Esophagus squamous epithelium (tissue), 5 donors: ENCODE data around the gene CDKL5. TPM values are rescaled to one million over a fixed set of nuclear protein-coding genes. Genes with fewer than 3 reads are reported as not detected.

Source experiments
- DNase-seq: peaks from one replicate; lab custom pipeline; 2025; lab: John Stamatoyannopoulos, UW
- H3K27ac ChIP-seq, 4 donors: fragments of 200-600 bp; sonication (generic); one replicate each; pipeline ENCODE4 v1.5.1; 2016 to 2019; ENCODE audit warnings: mild to moderate bottlenecking in 1 of 4
- H3K27me3 ChIP-seq, 4 donors: fragments of 200-600 bp; sonication (generic); 1 replicate in 3 of 4; 2 replicates in 1 of 4; pipeline versions ENCODE4 v1.5.1 to v1.6.0; 2017 to 2021; ENCODE audit warnings: antibody characterized with exemption in 1 of 4
- H3K36me3 ChIP-seq, 3 donors: fragments of 200-600 bp; sonication (generic); one replicate each; pipeline ENCODE4 v1.5.1; 2016 to 2019
- H3K4me1 ChIP-seq, 3 donors: fragments of 200-600 bp; sonication (generic); one replicate each; pipeline ENCODE4 v1.5.1; 2017 to 2019
- H3K4me3 ChIP-seq, 4 donors: fragments of 200-600 bp; sonication (generic); 1 replicate in 3 of 4; 2 replicates in 1 of 4; pipeline ENCODE4 v1.5.1; 2016 to 2019; ENCODE audit warnings: mild to moderate bottlenecking in 2 of 4, moderate library complexity in 1 of 4
- H3K9me3 ChIP-seq, 3 donors: fragments of 200-600 bp; sonication (generic); one replicate each; pipeline ENCODE4 v1.5.1; 2016 to 2019
- CTCF ChIP-seq, 6 experiments: fragments of 450-650 bp in 4 of 6; fragments of 200-600 bp in 2 of 6; sonication (generic) in 2 of 6; IDR thresholded peaks; one replicate each; pipeline ENCODE4 v1.5.1; 2016 to 2019; ENCODE audit warnings: antibody characterized with exemption in 6 of 6, mild to moderate bottlenecking in 4 of 6, moderate library complexity in 4 of 6
- POLR2A ChIP-seq, 4 donors: fragments of 450-650 bp; IDR thresholded peaks; one replicate each; pipeline ENCODE4 v1.6.1; 2017; ENCODE audit warnings: antibody characterized with exemption in 4 of 4, mild to moderate bottlenecking in 4 of 4, moderate library complexity in 3 of 4
- WGBS, 2 donors: methylation state at CpG; one replicate each; pipeline ENCODE4 v1.1.5; 2018; 5-methylcytosine and 5-hydroxymethylcytosine counted together
- intact Hi-C: fragments of 100-400 bp; cut with DNase I; formaldehyde crosslinking; loops from one replicate; pipeline ENCODE4 v1.15.0; 2022
- total RNA-seq, 4 donors: library from RNA; depleted of rRNA; stranded (reverse); fragments of >200 nt; gene quantifications; one replicate each; pipeline ENCODE4 v1.1.0, GENCODE V29; 2016
- donor health status: DM: yes; HTN: yes; CAD: no.

Gene CDKL5
- total RNA-seq, 4 donors from 2014 or later: 4.9 to 11.7 (median 7.8) TPM

GRCh38 chrX:18674788-18675735 lies 249.7 kb downstream of the CDKL5 start:
- Histone ChIP-seq H3K9me3 (no peaks in the 10 kb centered on the region), H3K4me3 (peak overlapping the region; percentile 61 to 71 (median 66)), H3K36me3 (no peaks in the 10 kb centered on the region), H3K27me3 (no peaks in the 10 kb centered on the region), H3K4me1 (peaks cover 0 to 6% (median 0%) of the 10 kb centered on the region in 3 donors), H3K27ac (peak overlapping the region; percentile 85 to 89 (median 87))
- 0 to 24% methylated on average over 6 to 20 of the region's 74 CpGs for WGBS, 2 donors
- DNase-seq: peak; percentile 14
- intact Hi-C loops: no loop called here
- TF ChIP-seq CTCF (IDR thresholded peaks at IDR 0.05): no peak
- TF ChIP-seq POLR2A (IDR thresholded peaks at IDR 0.05): peak in 1 of 4 donors; percentile 54

- Histone ChIP-seq H3K4me3 (no peak overlapping the region), H3K27me3 (no peaks in the 10 kb centered on the region), H3K9me3 (no peaks in the 10 kb centered on the region), H3K4me1 (peaks cover 0 to 6% (median 0%) of the 10 kb centered on the region in 3 donors), H3K36me3 (no peaks in the 10 kb centered on the region), H3K27ac (no peak overlapping the region)
- intact Hi-C loops: no loop called here
- TF ChIP-seq POLR2A (IDR thresholded peaks at IDR 0.05) (no peak), CTCF (IDR thresholded peaks at IDR 0.05) (no peak)
- no peak for DNase-seq
- WGBS, 2 donors: 83 to 89% methylated on average over 3 to 9 of the region's 10 CpGs
Observed at GRCh38 chrX:18676050-18676449, 250.6 kb downstream of the CDKL5 start.

GRCh38 chrX:18676470-18676869 lies 251.1 kb downstream of the CDKL5 start:
- Histone ChIP-seq H3K36me3 (no peaks in the 10 kb centered on the region), H3K9me3 (no peaks in the 10 kb centered on the region), H3K4me1 (peaks cover 0 to 6% (median 0%) of the 10 kb centered on the region in 3 donors), H3K4me3 (no peak overlapping the region), H3K27ac (no peak overlapping the region), H3K27me3 (no peaks in the 10 kb centered on the region)
- no peak for DNase-seq
- TF ChIP-seq CTCF (IDR thresholded peaks at IDR 0.05) (no peak), POLR2A (IDR thresholded peaks at IDR 0.05) (no peak)
- intact Hi-C loops: no loop called here
- 42 to 79% methylated on average over 3 to 5 of the region's 11 CpGs for WGBS, 2 donors

- no peaks in the 10 kb centered on the region for H3K27me3 ChIP-seq
- 63 to 86% methylated on average over 9 to 14 of the region's 17 CpGs for WGBS, 2 donors
- no peaks in the 10 kb centered on the region for H3K36me3 ChIP-seq
- H3K4me1 ChIP-seq: peaks cover 0 to 6% (median 0%) of the 10 kb centered on the region in 3 donors
- H3K9me3 ChIP-seq: no peaks in the 10 kb centered on the region
- H3K4me3 ChIP-seq: no peak overlapping the region
- no peak overlapping the region for H3K27ac ChIP-seq
- no peak for TF ChIP-seq CTCF (IDR thresholded peaks at IDR 0.05)
- TF ChIP-seq POLR2A (IDR thresholded peaks at IDR 0.05): no peak
- intact Hi-C loops: no loop called here
- no peak for DNase-seq
Observed at GRCh38 chrX:18677161-18677869, 251.9 kb downstream of the CDKL5 start.
